NCI-H510A (cell line): ENCODE measurements around the gene VIP.
"Not testable (repeated sequence)": the region's sequence is repeated elsewhere in the genome, so short reads cannot be mapped to it uniquely, and the experiment has no call there.

Source experiments
- DNase-seq: peaks from one replicate; lab custom pipeline; 2025; lab: John Stamatoyannopoulos, UW

Gene VIP

DNA sequence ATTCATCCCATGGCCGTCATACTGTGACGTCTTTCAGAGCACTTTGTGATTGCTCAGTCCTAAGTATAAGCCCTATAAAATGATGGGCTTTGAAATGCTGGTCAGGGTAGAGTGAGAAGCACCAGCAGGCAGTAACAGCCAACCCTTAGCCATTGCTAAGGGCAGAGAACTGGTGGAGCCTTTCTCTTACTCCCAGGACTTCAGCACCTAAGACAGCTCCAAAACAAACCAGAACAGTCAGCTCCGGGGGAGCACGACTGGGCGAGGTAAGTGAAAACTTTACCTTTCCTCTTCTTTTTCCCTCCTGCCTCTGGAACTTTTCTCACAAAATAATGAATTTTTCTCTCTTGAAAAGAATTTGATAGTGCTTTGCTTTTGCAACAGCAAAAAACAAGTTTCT, at the start of gene VIP:
Gene VIP, plus strand, starts transcription at position 104 of the 400 bp plus-strand sequence. CDS start 1,381 bp downstream, outside the sequence.
- DNase-seq = no peak

DNA sequence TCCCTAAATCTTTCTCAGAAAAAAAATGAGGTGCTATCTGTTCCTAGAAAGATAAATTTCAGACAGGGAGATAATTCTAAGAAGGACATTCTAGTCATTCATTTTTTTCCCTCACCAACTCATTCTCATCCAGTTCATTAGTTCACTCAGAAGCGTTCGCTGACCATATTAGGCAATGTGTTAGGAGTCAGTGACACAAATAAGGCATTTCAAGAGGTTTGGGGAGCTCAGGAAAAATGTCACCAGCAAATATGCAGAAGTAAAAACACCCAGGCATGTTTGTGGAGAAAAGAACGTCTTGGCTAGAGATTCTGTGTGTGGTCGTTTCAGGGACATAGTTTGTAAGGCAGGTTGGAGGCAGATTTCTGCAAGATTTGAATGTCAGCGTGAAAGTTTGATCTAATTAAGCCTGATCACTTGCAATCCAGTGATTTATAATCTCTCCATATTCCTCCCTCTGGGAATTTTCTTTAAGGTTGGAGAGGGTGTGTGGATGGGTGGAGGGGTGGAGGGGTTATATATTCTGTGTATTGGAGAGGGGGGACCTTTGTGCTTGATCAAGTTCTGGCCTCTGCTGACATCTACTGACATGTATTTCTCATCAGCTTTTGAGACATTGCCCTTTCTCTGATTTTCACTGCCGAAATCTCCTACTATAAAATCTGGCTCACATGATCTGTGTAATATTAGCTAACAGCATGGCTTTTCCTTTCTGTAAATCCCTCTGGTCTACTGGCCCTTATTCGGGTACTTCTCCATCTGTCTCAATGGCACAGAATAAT, 49.3 kb upstream of the VIP start:
- no peak for DNase-seq

DNA sequence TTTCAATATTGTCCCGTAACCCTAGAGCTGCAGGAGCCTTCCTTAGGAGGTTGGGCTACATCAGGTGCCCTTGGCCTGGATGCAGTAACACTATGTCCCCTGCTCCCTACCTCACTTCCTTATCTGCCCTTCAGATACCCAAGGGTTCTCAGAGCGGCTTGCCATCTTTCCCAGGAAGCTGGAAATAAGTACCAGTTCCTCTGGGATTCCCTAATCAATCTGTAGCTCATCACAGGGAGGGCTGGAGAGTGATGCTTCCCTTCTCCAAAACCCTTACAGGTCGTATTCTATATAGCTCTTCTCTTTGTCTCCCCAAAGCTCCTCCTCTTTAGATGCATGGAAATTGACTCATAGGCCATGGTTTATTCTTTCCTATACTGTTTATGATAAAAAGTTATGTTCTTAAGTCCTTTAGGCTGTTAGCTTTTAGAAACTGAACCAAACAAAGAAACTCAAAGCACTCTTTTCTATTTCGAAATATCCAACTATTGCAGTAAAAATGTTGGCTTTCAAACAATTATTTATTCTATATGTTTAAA, 48.7 kb upstream of the VIP start:
- DNase-seq = no peak

GRCh38 chr6:152703750-152704149, 46.8 kb upstream of the VIP start:
- DNase-seq = not testable (repeated sequence)

GRCh38 chr6:152705327-152705726, 45.3 kb upstream of the VIP start:
- no peak for DNase-seq

DNA sequence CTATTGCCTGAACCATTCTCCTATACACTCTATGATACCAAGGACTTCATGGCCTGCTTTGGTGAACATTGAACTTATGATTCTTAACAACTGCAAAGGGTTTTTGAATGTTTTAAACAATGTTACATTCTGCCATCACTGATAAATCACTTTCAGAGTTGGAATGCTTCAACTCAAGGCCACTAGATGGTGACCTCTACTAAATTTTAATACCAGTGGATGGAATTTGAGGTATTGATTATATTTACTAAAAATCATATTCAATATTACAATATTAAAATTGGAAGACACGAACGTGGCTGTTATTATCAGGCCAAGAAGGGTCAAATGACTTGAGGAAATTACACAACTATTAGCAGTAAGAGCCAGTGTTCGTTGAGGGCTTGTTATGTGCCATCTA, 34.3 kb upstream of the VIP start:
- no peak for DNase-seq

GRCh38 chr6:152720974-152721373, 29.6 kb upstream of the VIP start:
- no peak for DNase-seq

DNA sequence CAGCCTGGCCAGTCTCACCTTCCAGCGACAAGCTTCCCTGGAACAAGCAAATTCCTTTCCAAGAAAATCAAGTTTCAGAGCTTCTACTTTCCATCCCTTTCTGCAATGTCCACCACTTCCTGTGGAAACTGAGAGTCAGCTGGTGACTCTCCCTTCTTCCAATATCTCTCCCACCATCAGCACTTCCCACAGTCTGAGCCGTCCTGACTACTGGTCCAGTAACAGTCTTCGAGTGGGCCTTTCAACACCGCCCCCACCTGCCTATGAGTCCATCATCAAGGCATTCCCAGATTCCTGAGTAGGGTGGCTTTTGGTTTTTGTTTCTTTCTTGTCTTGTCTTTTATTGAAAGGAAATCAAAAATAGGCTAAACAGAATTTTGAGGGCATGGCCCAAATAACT, 28.6 kb upstream of the VIP start:
- no peak for DNase-seq

GRCh38 chr6:152723398-152723797, 27.2 kb upstream of the VIP start:
- DNase-seq = no peak

DNA sequence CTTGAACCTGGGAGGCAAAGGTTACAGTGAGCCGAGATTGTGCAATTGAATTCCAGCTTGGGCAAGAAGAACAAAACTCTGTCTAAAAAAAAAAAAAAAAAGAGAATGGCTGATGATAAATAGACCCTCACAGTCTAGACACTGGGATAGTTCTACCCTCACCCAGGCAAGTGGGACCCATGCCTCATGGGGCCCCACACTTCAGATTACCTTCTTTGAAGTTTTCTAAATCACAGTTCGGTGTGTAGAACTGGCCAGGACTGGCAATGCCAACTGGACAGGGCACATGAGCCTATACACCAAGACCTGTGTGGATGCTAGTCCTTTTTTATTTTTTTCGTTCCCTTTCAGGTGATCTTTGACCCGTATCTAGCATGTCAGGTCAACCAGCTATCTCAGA, 24.3 kb upstream of the VIP start:
- no peak for DNase-seq

DNA sequence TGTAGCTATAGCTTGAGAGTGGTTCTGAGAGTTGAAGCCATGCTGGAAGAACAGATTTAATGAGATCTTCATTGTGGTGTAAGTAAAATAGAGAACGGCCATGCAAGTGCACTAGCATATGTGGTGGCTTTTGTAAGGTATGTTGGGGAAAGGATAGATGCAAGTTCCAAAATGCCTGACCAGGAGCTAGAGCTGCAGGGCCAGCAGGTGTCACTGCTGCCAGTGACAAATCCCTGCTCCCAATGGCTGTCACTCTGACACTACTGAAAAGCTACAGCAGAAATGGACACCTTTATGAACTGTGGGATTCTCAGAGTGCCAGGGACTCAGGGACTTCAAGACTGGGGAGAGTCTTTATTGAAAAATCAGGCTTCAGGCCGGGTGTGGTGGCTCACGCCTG, 23.1 kb upstream of the VIP start:
- DNase-seq = no peak

- DNase-seq = no peak
Observed at GRCh38 chr6:152734630-152735029, 16.0 kb upstream of the VIP start.

DNA sequence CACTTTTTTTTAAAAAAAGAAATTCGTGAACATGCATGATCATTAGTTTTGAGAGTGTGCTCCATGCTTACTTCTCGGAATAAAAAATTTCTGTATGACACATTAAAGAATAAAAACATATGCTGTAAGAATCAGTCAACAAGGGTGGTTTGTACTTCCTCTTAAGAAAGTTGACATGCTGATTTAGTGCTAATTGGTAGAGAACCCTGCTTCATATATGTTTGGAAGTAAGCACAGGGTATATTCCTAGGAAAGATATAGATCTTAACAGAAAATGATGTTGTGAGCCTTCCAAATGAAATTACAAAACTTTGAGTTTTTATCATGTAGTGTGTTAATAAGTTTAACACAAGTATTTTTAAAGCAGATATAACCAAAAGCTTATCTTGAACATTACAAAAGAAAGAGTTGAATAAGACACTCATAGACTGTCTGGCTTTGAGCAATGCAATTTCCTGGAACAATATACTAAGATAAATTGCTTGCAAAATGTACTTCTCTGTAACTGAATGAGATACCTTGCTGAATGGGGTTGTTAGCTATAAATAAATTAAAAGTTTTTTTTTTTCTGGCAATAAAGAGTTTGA, 13.8 kb upstream of the VIP start:
- no peak for DNase-seq

DNA sequence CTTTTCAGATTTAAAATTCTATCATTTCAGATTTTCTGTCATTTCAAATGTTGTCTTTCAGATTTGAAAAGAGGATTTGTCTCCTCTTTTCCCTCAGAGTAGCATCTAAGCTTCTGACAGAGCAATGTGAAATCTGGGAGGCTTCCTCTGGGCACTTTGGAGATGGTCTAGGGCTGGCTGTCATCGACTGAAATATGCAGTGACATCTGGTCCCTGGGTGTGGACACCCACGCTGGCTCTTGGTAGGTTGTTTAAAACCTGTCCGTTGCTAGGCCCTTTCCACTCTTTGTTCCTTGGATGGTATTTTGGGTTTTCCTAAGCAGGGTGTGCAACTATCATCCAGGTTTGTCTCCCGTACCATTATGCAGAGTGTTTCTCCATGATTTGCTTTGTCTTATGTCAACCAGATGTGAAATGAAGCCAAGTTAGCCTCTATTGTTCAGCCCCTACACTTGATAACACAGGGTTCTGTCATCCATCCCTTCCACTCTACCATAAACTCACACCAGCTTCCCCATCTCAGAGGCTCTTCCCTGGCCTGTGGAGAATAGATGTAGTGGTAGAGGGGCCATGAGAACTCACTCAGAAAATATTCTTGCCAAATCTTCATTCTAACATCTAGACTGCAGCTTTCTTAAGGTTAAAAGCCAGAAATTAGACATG, 5.0 kb upstream of the VIP start:
- DNase-seq = no peak

- no peak for DNase-seq
Observed at GRCh38 chr6:152746172-152746553, 4.4 kb upstream of the VIP start.

- no peak for DNase-seq
Observed at GRCh38 chr6:152748843-152749242, 1.8 kb upstream of the VIP start.

DNA sequence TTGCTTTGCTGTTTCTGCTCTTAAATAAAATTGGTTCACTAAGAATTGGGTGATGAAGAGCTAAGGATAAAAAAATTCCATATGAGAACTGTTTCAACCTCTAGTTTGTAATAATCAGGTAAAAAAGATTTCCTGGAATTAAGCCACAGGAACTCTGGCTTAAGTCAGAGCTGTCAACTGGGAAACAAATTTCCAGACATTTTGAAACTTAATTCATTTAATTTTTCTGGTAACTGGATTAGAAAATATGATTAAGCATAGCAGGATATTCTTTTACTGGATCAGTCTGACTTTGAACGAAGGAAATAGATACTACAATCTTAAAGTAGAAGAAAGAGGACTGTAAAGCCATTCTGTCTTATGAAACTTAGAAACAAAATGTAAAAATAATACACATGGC, 1.3 kb upstream of the VIP start:
- DNase-seq = no peak

DNA sequence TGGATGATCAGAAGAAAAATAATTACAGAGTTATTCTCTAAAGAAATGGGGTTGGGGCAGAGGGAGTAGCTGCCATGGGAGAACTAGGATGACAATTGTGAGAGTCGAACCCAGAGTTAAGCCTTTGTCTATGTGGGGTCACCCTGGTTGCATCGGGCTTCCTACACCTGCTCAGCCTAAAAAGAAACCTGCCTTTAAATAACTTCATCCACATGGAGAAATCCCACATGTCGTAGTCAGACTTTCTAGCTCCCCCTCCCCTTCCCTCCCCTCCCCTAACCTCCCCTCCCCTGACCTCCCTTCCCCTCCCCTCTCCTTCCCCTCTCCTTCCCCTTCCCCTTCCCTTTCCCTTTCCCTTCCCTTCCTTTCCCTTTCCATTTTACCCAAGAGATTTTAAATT, 14.7 kb downstream of the VIP start:
- DNase-seq = no peak

- no peak for DNase-seq
Observed at GRCh38 chr6:152769159-152769558, 18.6 kb downstream of the VIP start.

GRCh38 chr6:152769993-152770392, 19.4 kb downstream of the VIP start:
- no peak for DNase-seq

DNA sequence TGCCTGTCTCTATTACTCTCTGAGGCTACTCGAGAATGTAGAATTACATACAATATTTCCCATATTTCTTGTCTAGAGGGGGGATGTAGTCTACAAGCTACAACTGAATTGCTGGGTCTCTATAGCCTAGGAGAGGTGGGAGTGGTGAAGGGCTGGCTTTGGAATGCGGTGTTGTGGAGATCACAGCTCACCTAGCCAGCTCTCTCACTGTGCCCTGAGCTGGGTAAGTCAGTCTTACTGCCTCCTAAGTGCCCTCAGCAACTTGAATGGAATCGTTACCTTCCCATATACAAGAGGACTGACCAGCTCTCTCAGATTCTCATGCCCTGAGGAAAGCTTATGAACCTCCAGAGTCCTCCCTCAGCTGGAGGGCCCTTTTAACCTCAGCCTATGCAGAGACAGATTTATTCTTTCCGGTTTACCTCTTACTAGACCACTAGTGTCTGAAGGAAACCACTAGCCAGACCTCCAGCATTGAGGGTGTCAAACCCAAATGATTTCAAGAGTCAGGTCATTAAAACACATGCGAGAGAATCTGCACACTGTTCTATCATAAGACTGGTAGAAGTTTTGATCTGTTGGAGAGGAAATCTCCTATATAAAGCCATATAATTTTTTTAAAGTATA, 20.6 kb downstream of the VIP start:
- DNase-seq = no peak

GRCh38 chr6:152775428-152775827, 24.8 kb downstream of the VIP start:
- DNase-seq = no peak

DNA sequence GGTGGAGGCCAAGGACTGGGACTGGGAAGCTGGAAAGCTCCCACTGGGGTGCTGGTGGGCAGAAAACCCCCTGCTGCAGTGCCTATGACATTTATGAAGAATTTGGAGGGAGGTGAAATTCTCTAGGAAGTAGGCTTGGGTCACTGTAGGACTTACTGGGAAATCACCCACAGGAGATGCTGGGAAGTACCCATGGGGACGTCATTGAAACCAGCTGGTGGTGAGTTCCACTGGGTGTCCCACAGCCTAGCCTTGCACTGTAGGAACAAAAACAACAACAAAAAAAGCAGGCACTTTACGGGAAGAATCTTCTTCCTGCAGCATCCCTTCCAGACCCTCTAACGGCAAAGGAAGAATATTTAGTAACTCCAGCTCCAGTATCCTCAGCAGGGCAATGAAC, 26.2 kb downstream of the VIP start:
- no peak for DNase-seq
